Heart right ventricle (tissue), 16 donors: ENCODE data around the gene KTI12. TPM values are rescaled to one million over a fixed set of nuclear protein-coding genes. Genes with fewer than 3 reads are reported as not detected.

Experiments
- ATAC-seq, 8 donors: fragments of 200-7000 bp; cut with Tn5 transposase; one replicate each; pipeline ENCODE4 v1.9.1; 2020; ENCODE audit warnings: mild to moderate bottlenecking in 8 of 8, moderate library complexity in 8 of 8, moderate number of reproducible peaks in 1 of 8
- DNase-seq, 2 donors: peaks; one replicate each; pipeline ENCODE4 v3.0.0-alpha.2; 2020
- H3K27ac ChIP-seq, 10 donors: fragments of 200-600 bp; sonication (generic) in 2 of 10; one replicate each; pipeline versions ENCODE4 v1.5.0 to v1.8.0; 2020 to 2022; ENCODE audit warnings: mild to moderate bottlenecking in 3 of 10
- H3K27me3 ChIP-seq, 7 donors: fragments of 200-600 bp; one replicate each; pipeline ENCODE4 v1.8.0; 2021 to 2022; ENCODE audit warnings: mild to moderate bottlenecking in 2 of 7
- H3K36me3 ChIP-seq, 9 donors: fragments of 200-600 bp; sonication (generic) in 1 of 9; one replicate each; pipeline versions ENCODE4 v1.5.0 to v1.8.0; 2020 to 2022; ENCODE audit warnings: mild to moderate bottlenecking in 2 of 9
- H3K4me1 ChIP-seq, 9 donors: fragments of 200-600 bp; sonication (generic) in 1 of 9; one replicate each; pipeline versions ENCODE4 v1.5.0 to v1.8.0; 2020 to 2022; ENCODE audit warnings: mild to moderate bottlenecking in 4 of 9
- H3K4me3 ChIP-seq, 10 donors: fragments of 200-600 bp; sonication (generic) in 2 of 10; one replicate each; pipeline versions ENCODE4 v1.5.0 to v1.8.0; 2020 to 2022; ENCODE audit warnings: mild to moderate bottlenecking in 7 of 10, moderate library complexity in 2 of 10
- H3K9me3 ChIP-seq, 11 donors: fragments of 200-600 bp in 10 of 11; sonication (generic) in 2 of 11; one replicate each; pipeline versions ENCODE4 v1.5.0 to v1.8.0; 2013 to 2022; ENCODE audit warnings: mild to moderate bottlenecking in 2 of 11, control low read depth in 1 of 11, moderate library complexity in 1 of 11
- CTCF ChIP-seq, 9 donors: fragments of 200-600 bp; sonication (generic) in 2 of 9; IDR thresholded peaks; one replicate each; pipeline versions ENCODE4 v1.5.0 to v1.8.0; 2021 to 2022; ENCODE audit warnings: antibody characterized with exemption in 9 of 9, mild to moderate bottlenecking in 5 of 9, moderate library complexity in 1 of 9
- whole genome bisulfite sequencing, 2 donors: extraction: QIAGEN DNeasy Blood & Tissue Kit; methylation state at CpG; one replicate each; pipeline ENCODE4 v1.1.7; 2013; ENCODE audit warnings: inconsistent platforms in 1 of 2; 5-methylcytosine and 5-hydroxymethylcytosine counted together
- intact Hi-C, 10 donors: fragments of 100-400 bp; cut with DNase I; formaldehyde crosslinking; loops; one replicate each; pipeline versions ENCODE4 v1.11.1 to v1.14.2; 2022
- polyA plus RNA-seq, 2 donors: library from polyadenylated mRNA; stranded (reverse); fragments of 200-250 nt; gene quantifications; one replicate each; pipeline ENCODE4 v1.2.3, GENCODE V29; 2013
- total RNA-seq, 10 donors: library from RNA; stranded (reverse); fragmentation: NEBNext Ultra II Directional in 3 of 10; extraction: Animal tissue kit (Norgen Biotek cat#: 25700) in 3 of 10; gene quantifications; one replicate each; pipeline versions ENCODE4 v1.2.1 to v1.2.4, GENCODE V29; 2021 to 2023
- donor health status: Arrhythmogenic right ventricular cardiomyopathy.
- donor health status: ischemic (EF 13 %, LVEDD 7.1; RV severe dilation, severe dysfunction).
- donor health status: healthy with polysubstance abuse.
- donor health status: DM: no; HTN: yes; CAD: no.
- donor health status: DM: no; HTN: no; CAD: no.
- donor health status: ischemic (EF 25% LVEDD 6.9; RV normal size, moderate dysfunction).
- donor health status: ischemic (EF 25% LVEDD 5.7; RV mildly dilated, moderate dysfunction).
- donor health status: healthy.
- donor health status: DM: yes; HTN: yes; CAD: no.
- donor health status: Ischemic cardiomyopathy.
- donor health status: ischemic (EF 35%, LVEDD 5.7; RV mildly dilated, moderate dysfunction).
- donor health status: nonischemic (EF 11% LVEDD 7.7; RV severe dilation, severe dysfunction).
- donor health status: DM: yes; HTN: yes; CAD: no.
- donor health status: PGD.
- donor health status: ischemic (EF 29% LVEDD 5.4; RV normal size, mild dysfunction).
- donor health status: nonischemic (EF 23%, LVEDD 6.1; RV moderate dilation, normal function).

Gene KTI12
- total and polyA plus RNA-seq, 12 donors: 1.9 to 7.5 (median 3.5) TPM

DNA sequence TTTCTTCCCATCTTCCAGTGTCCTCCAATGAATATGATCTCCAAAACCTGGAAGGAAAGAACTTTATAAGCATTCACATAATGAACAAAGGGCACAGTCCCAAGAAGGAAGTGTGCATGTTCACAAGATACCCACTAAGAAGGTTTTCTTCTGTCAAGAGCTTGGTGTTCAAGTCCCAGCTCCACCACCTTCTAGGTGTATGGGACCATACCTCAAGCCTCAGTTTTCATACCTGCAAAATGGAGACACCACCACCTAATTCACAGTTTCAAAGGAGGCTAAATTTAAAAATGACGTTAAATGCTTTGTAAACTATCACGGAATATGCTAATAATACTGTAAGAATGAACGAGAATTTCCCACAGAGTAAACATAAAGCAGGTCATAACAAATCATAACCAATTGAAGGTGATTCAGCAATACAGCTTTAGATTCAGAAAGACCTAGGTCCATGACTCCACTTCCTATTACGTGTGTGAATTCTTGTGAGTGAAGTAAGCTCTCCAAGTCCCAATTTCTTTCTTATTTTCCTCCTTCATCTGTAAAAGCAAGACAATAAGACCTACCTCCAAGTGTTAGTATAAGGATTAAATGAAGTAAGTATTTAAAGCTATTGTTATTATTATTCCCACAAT, 8.1 kb upstream of the KTI12 start:
- no peaks in the 10 kb centered on the region for H3K9me3 ChIP-seq
- no peak overlapping the region for H3K27ac ChIP-seq
- no peak overlapping the region for H3K4me3 ChIP-seq
- peaks cover 0 to 62% (median 16%) of the 10 kb centered on the region in 9 donors for H3K36me3 ChIP-seq
- 95% methylated on average over 4 of the region's 4 CpGs for WGBS, 2 donors
- H3K27me3 ChIP-seq: no peaks in the 10 kb centered on the region
- no peaks in the 10 kb centered on the region for H3K4me1 ChIP-seq
- TF ChIP-seq CTCF (IDR thresholded peaks at IDR 0.05): no peak
- no peak for DNase-seq
- intact Hi-C loops: no loop called here
- ATAC-seq: no peak

GRCh38 chr1:52037909-52038308, 4.3 kb upstream of the KTI12 start:
- no peaks in the 10 kb centered on the region for H3K9me3 ChIP-seq
- ATAC-seq: no peak
- H3K27me3 ChIP-seq: no peaks in the 10 kb centered on the region
- intact Hi-C loops: no loop called here
- H3K36me3 ChIP-seq: peaks cover 0 to 69% (median 16%) of the 10 kb centered on the region in 9 donors
- no peak for DNase-seq
- no peak overlapping the region for H3K27ac ChIP-seq
- 96 to 100% methylated on average over 1 of the region's 1 CpG for WGBS, 2 donors
- peaks cover 0 to 10% (median 1%) of the 10 kb centered on the region in 9 donors for H3K4me1 ChIP-seq
- H3K4me3 ChIP-seq: no peak overlapping the region
- TF ChIP-seq CTCF (IDR thresholded peaks at IDR 0.05): no peak

DNA sequence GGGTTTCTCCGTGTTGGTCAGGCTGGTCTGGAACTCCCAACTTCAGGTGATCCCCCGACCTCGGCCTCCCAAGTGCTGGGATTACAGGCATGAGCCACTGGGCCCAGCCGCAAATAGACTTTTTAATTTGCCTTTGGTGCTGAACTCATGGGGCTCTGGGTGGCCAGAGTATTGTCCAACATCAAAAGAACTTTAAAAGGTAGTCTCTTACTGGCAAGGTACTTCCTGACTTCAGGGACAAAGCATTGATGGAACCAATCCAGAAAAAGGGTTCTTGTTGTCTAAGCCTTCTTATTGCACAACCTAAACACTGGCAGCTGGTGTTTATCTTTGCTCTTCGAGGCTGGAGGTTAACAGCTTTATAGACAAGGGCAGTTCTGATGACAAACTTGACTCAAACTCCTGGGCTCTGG, 3.8 kb upstream of the KTI12 start:
- H3K36me3 ChIP-seq: peaks cover 0 to 69% (median 16%) of the 10 kb centered on the region in 9 donors
- TF ChIP-seq CTCF (IDR thresholded peaks at IDR 0.05): no peak
- H3K4me1 ChIP-seq: peaks cover 1 to 15% (median 6%) of the 10 kb centered on the region in 9 donors
- no peaks in the 10 kb centered on the region for H3K27me3 ChIP-seq
- 83% methylated on average over 5 of the region's 5 CpGs for WGBS, 2 donors
- H3K4me3 ChIP-seq: no peak overlapping the region
- ATAC-seq (no peak), DNase-seq (no peak)
- intact Hi-C loops: no loop called here
- H3K9me3 ChIP-seq: no peaks in the 10 kb centered on the region
- H3K27ac ChIP-seq: no peak overlapping the region

DNA sequence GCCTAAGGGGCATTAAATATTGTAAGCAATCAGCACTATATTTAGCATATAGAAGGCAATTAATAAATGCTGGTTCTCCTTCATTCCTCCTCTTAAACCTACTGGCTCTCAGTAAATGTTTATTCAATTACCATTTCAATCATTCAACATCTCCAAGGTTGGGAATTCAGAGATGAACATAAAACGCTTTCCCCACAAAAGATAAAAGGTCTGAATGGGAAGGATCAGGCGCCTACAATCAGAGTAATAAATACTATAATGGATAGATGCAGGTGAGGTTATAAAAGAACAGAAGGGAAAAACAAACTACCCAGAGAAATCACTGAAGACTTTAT, 407 bp upstream of the KTI12 start:
- H3K9me3 ChIP-seq: no peaks in the 10 kb centered on the region
- intact Hi-C loops: no loop called here
- 97 to 98% methylated on average over 2 of the region's 2 CpGs for WGBS, 2 donors
- peaks cover 7 to 31% (median 18%) of the 10 kb centered on the region in 9 donors for H3K4me1 ChIP-seq
- H3K36me3 ChIP-seq: peaks cover 0 to 44% (median 6%) of the 10 kb centered on the region in 9 donors
- ATAC-seq (no peak), DNase-seq (no peak)
- peak overlapping the region in 9 of 10 donors; percentile 76 to 98 (median 89) for H3K4me3 ChIP-seq
- H3K27me3 ChIP-seq: no peaks in the 10 kb centered on the region
- H3K27ac ChIP-seq: peak overlapping the region; percentile 40 to 94 (median 87)
- no peak for TF ChIP-seq CTCF (IDR thresholded peaks at IDR 0.05)
